Memory B cell (primary cell): ENCODE measurements around the gene NES.

Source experiments
- ATAC-seq: fragments of 150-1000 bp; cut with Tn5 transposase; 2 replicates; pipeline ENCODE4 v1.10.0; 2021; ENCODE audit warnings: low read depth, mild to moderate bottlenecking, moderate library complexity
- DNase-seq, 2 donors: peaks; one replicate each; pipeline ENCODE4 v3.0.0; 2022; ENCODE audit warnings: low spot score in 2 of 2
- H3K27ac Mint-ChIP-seq: one replicate; pipeline ENCODE4 v1.8.0; 2022; ENCODE audit warnings: mild to moderate bottlenecking, moderate library complexity, mixed read lengths
- H3K27me3 Mint-ChIP-seq: one replicate; pipeline ENCODE4 v1.8.0; 2022; ENCODE audit warnings: mixed read lengths
- H3K36me3 Mint-ChIP-seq: one replicate; pipeline ENCODE4 v1.8.0; 2022; ENCODE audit warnings: mild to moderate bottlenecking, mixed read lengths
- H3K4me1 Mint-ChIP-seq: one replicate; pipeline ENCODE4 v1.8.0; 2022; ENCODE audit warnings: mixed read lengths
- H3K4me3 Mint-ChIP-seq: one replicate; pipeline ENCODE4 v1.8.0; 2022; ENCODE audit warnings: mild to moderate bottlenecking, moderate library complexity, mixed read lengths
- H3K9me3 Mint-ChIP-seq: one replicate; pipeline ENCODE4 v1.8.0; 2022; ENCODE audit warnings: mixed read lengths

NES gene

GRCh38 chr1:156657741-156658319 lies 19.4 kb downstream of the NES start:
- DNase-seq, result no peak
- ATAC-seq, result no peak
- H3K4me1 Mint-ChIP-seq, result peaks cover 49% of the 10 kb centered on the region
- peaks cover 31% of the 10 kb centered on the region for H3K27me3 Mint-ChIP-seq
- H3K27ac Mint-ChIP-seq, result peak overlapping the region; percentile 43
- no peaks in the 10 kb centered on the region for H3K9me3 Mint-ChIP-seq
- peaks cover 2% of the 10 kb centered on the region for H3K36me3 Mint-ChIP-seq
- peak overlapping the region; percentile 84 for H3K4me3 Mint-ChIP-seq

- peaks cover 46% of the 10 kb centered on the region for H3K4me1 Mint-ChIP-seq
- peak overlapping the region; percentile 43 for H3K27ac Mint-ChIP-seq
- peak; percentile 74 to 82 for DNase-seq
- peak overlapping the region; percentile 84 for H3K4me3 Mint-ChIP-seq
- ATAC-seq, result peak; percentile 51
- peaks cover 34% of the 10 kb centered on the region for H3K27me3 Mint-ChIP-seq
- no peaks in the 10 kb centered on the region for H3K9me3 Mint-ChIP-seq
- peaks cover 2% of the 10 kb centered on the region for H3K36me3 Mint-ChIP-seq
Measured at GRCh38 chr1:156656806-156657740, 20.1 kb downstream of the NES start.

DNA sequence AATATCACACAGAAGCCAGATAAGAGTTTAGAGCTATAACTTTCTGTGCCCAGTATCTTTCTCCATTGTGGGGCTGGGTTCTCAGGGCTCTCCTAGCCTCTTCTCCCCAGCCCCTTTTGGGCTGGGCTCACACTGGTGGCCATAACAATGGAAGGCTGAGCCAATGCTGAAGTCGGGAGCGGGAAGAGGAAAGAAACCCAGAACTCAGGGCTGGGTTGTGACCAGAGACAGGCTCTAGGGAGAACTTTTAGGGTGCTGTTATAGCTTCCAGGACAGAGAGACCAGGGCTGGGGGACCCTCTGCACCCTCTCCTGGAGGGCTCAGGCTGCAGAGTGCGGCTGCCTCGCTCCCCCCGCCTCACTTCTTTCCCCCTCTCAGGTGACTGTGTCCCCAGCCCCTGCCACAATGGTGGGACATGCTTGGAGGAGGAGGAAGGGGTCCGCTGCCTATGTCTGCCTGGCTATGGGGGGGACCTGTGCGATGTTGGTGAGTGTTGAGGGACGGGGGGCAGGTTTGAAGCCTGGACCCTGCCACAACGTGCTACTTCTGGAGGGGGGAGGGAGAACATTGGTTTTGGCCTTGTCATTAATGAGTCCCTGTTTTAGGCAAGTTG lies 21.2 kb downstream of the NES start:
- peaks cover 38% of the 10 kb centered on the region for H3K4me1 Mint-ChIP-seq
- peaks cover 2% of the 10 kb centered on the region for H3K36me3 Mint-ChIP-seq
- no peak for DNase-seq
- peaks cover 38% of the 10 kb centered on the region for H3K27me3 Mint-ChIP-seq
- no peak overlapping the region for H3K27ac Mint-ChIP-seq
- H3K9me3 Mint-ChIP-seq, result no peaks in the 10 kb centered on the region
- ATAC-seq, result no peak
- H3K4me3 Mint-ChIP-seq, result no peak overlapping the region

- peaks cover 40% of the 10 kb centered on the region for H3K27me3 Mint-ChIP-seq
- peaks cover 2% of the 10 kb centered on the region for H3K36me3 Mint-ChIP-seq
- H3K27ac Mint-ChIP-seq, result no peak overlapping the region
Measured at GRCh38 chr1:156655151-156655903, 21.9 kb downstream of the NES start.

GRCh38 chr1:156654700-156655099 lies 22.5 kb downstream of the NES start:
- DNase-seq, result no peak
- no peaks in the 10 kb centered on the region for H3K9me3 Mint-ChIP-seq
- peaks cover 27% of the 10 kb centered on the region for H3K4me1 Mint-ChIP-seq
- no peak overlapping the region for H3K4me3 Mint-ChIP-seq
- H3K27ac Mint-ChIP-seq, result no peak overlapping the region
- ATAC-seq, result no peak
- H3K27me3 Mint-ChIP-seq, result peaks cover 40% of the 10 kb centered on the region
- H3K36me3 Mint-ChIP-seq, result peaks cover 2% of the 10 kb centered on the region

More at GRCh38 chr1:156655151-156655903, 21.9 kb downstream of the NES start:
- H3K9me3 Mint-ChIP-seq, result no peaks in the 10 kb centered on the region
- ATAC-seq (no peak), DNase-seq (no peak)
- H3K4me3 Mint-ChIP-seq, result no peak overlapping the region
- H3K4me1 Mint-ChIP-seq, result peaks cover 33% of the 10 kb centered on the region

DNA sequence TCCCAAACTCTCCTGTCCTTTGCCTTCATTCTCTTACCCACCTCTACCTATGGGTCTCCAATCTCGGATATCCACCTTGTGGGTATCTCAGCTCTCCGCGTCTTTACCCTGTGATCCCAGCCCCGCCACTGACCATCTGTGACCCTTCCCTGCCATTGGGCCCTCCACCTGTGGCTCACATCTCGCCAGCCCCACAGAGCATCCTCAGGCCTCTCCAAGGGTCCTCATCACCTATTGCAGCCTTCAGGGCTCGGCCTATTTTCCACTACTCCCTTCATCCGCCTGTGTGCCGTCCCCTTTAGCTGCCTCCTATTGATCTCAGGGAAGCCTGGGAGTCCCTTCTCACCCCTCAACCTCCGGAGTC lies 24.2 kb downstream of the NES start:
- Mint-ChIP-seq H3K27ac (no peak overlapping the region), H3K4me1 (peaks cover 14% of the 10 kb centered on the region)

GRCh38 chr1:156652131-156652991 lies 24.8 kb downstream of the NES start:
- Mint-ChIP-seq H3K27ac (no peak overlapping the region), H3K4me3 (no peak overlapping the region), H3K27me3 (peaks cover 41% of the 10 kb centered on the region), H3K9me3 (no peaks in the 10 kb centered on the region), H3K36me3 (peaks cover 2% of the 10 kb centered on the region), H3K4me1 (peaks cover 8% of the 10 kb centered on the region)
- DNase-seq (no peak), ATAC-seq (no peak)

More for the DNA sequence above, 24.2 kb downstream of the NES start:
- Mint-ChIP-seq H3K4me3 (no peak overlapping the region), H3K36me3 (peaks cover 2% of the 10 kb centered on the region), H3K27me3 (peaks cover 42% of the 10 kb centered on the region), H3K9me3 (no peaks in the 10 kb centered on the region)
- ATAC-seq (no peak), DNase-seq (no peak)

GRCh38 chr1:156648951-156649350 lies 28.3 kb downstream of the NES start:
- Mint-ChIP-seq H3K4me3 (no peak overlapping the region), H3K27me3 (peaks cover 44% of the 10 kb centered on the region), H3K9me3 (no peaks in the 10 kb centered on the region), H3K27ac (no peak overlapping the region), H3K4me1 (peaks cover 4% of the 10 kb centered on the region), H3K36me3 (peaks cover 2% of the 10 kb centered on the region)
- DNase-seq, result no peak
- no peak for ATAC-seq

- H3K27ac Mint-ChIP-seq, result no peak overlapping the region
- peaks cover 42% of the 10 kb centered on the region for H3K27me3 Mint-ChIP-seq
- H3K4me1 Mint-ChIP-seq, result peaks cover 7% of the 10 kb centered on the region
- H3K36me3 Mint-ChIP-seq, result peaks cover 2% of the 10 kb centered on the region
- no peak overlapping the region for H3K4me3 Mint-ChIP-seq
- DNase-seq (no peak), ATAC-seq (no peak)
- no peaks in the 10 kb centered on the region for H3K9me3 Mint-ChIP-seq
Measured at GRCh38 chr1:156648496-156648895, 28.7 kb downstream of the NES start.

DNA sequence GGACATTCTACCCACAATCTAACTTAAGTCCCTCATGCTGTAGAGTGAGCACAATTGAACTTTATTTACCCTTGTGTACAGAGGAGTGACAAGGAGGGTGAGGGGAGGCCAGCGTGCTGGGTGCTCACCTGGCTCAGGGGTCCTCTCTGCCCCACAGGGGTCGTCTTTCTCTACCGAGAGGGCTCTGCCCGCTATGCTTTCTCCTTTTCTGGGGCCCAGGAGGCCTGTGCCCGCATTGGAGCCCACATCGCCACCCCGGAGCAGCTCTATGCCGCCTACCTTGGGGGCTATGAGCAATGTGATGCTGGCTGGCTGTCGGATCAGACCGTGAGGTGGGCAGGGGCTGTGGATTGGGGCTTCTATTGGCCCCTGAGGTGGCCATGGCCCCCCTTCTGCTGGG lies 29.9 kb downstream of the NES start:
- H3K27me3 Mint-ChIP-seq, result peaks cover 39% of the 10 kb centered on the region
- no peaks in the 10 kb centered on the region for H3K9me3 Mint-ChIP-seq
- no peak overlapping the region for H3K4me3 Mint-ChIP-seq
- no peak overlapping the region for H3K27ac Mint-ChIP-seq
- DNase-seq (no peak), ATAC-seq (no peak)
- H3K4me1 Mint-ChIP-seq, result peaks cover 11% of the 10 kb centered on the region
- H3K36me3 Mint-ChIP-seq, result no peaks in the 10 kb centered on the region

DNA sequence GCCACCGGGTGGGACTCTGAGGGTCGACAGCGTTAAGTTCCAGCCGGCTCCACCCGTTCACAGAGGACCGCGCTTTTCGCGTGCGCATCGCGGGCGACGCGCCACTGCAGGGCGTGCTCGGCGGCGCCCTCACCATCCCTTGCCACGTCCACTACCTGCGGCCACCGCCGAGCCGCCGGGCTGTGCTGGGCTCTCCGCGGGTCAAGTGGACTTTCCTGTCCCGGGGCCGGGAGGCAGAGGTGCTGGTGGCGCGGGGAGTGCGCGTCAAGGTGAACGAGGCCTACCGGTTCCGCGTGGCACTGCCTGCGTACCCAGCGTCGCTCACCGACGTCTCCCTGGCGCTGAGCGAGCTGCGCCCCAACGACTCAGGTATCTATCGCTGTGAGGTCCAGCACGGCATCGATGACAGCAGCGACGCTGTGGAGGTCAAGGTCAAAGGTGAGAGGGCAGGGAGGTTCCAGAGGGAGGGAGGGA lies 30.4 kb downstream of the NES start:
- H3K4me1 Mint-ChIP-seq, result peaks cover 12% of the 10 kb centered on the region
- no peak for ATAC-seq

DNA sequence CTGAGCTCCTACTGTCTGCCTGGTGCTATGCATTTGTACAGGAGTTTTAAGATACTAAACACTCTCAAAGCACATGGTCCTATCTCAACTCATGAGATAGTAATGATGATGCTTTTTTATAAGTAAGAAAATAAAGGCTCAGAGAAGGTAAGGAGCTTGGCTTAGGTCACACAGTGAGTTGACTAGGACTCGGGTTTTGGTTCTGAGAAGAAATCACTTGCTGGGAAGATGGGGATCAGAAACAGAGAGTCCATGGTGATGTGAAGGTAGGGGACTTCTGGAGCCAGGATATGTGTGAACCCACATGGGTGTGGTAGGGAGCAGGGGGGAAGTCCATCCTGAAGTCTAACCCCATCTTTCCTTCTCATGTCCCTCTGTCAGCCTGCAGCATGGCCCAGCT lies 31.5 kb downstream of the NES start:
- Mint-ChIP-seq H3K27ac (no peak overlapping the region), H3K9me3 (no peaks in the 10 kb centered on the region), H3K27me3 (peaks cover 40% of the 10 kb centered on the region), H3K4me1 (peaks cover 20% of the 10 kb centered on the region), H3K4me3 (no peak overlapping the region), H3K36me3 (no peaks in the 10 kb centered on the region)
- ATAC-seq (no peak), DNase-seq (no peak)

More for the DNA sequence above, 30.4 kb downstream of the NES start:
- no peak for DNase-seq
- Mint-ChIP-seq H3K4me3 (no peak overlapping the region), H3K27me3 (peaks cover 36% of the 10 kb centered on the region), H3K36me3 (no peaks in the 10 kb centered on the region), H3K9me3 (no peaks in the 10 kb centered on the region), H3K27ac (no peak overlapping the region)

GRCh38 chr1:156645056-156645455 lies 32.2 kb downstream of the NES start:
- H3K27me3 Mint-ChIP-seq, result peaks cover 43% of the 10 kb centered on the region
- no peak for DNase-seq
- H3K27ac Mint-ChIP-seq, result no peak overlapping the region
- peaks cover 20% of the 10 kb centered on the region for H3K4me1 Mint-ChIP-seq
- ATAC-seq, result no peak
- H3K9me3 Mint-ChIP-seq, result no peaks in the 10 kb centered on the region
- H3K4me3 Mint-ChIP-seq, result no peak overlapping the region
- no peaks in the 10 kb centered on the region for H3K36me3 Mint-ChIP-seq
